ENCODE data around the gene SLC26A9. TPM values are rescaled to one million over a fixed set of nuclear protein-coding genes. Genes with fewer than 3 reads are reported as not detected.

The SLC26A9 gene
- total and polyA plus RNA-seq, 9 of the 15 experiments (the other 6 are each of a cell fraction or from before 2014, with no cell fraction given) = 0.03 TPM; not detected in 8

GRCh38 chr1:205918955-205919746, 24.1 kb downstream of the SLC26A9 start (continued):
- TF ChIP-seq JUN (IDR thresholded peaks at IDR 0.05; ENCODE audit: borderline replicate concordance, low read depth, low read length) = 0 out of 2 replicates have a peak, but pooled peaks have one; percentile 29
- TF ChIP-seq JUN (CRISPR knock-in tag; IDR thresholded peaks at IDR 0.05; ENCODE audit: borderline replicate concordance) = no peak
- TF ChIP-seq ZNF174 (CRISPR knock-in tag; IDR thresholded peaks at IDR 0.05) = no peak
- no peak for TF ChIP-seq STAT5B (CRISPR knock-in tag; IDR thresholded peaks at IDR 0.05)
- no peak for TF ChIP-seq NR1H2 (CRISPR knock-in tag; IDR thresholded peaks at IDR 0.05)
- TF ChIP-seq ZNF224 (CRISPR knock-in tag; IDR thresholded peaks at IDR 0.05) = no peak
- TF ChIP-seq ELF1 (tag; IDR thresholded peaks at IDR 0.05) = no peak
- TF ChIP-seq, protein P1, sequence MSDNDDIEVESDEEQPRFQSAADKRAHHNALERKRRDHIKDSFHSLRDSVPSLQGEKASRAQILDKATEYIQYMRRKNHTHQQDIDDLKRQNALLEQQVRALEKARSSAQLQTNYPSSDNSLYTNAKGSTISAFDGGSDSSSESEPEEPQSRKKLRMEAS (CRISPR knock-in tag; IDR thresholded peaks at IDR 0.05) = no peak
- no peak for TF ChIP-seq ZNF584 (CRISPR knock-in tag; IDR thresholded peaks at IDR 0.05; ENCODE audit: low read depth)
- TF ChIP-seq SIN3B (IDR thresholded peaks at IDR 0.05; ENCODE audit: low read depth) = no peak
- TF ChIP-seq HIVEP1 (CRISPR knock-in tag; IDR thresholded peaks at IDR 0.05) = no peak
- TF ChIP-seq JUND (IDR thresholded peaks at IDR 0.05; ENCODE audit: borderline replicate concordance, low read depth, low read length) = peak; percentile 42
- TF ChIP-seq JUND (tag; IDR thresholded peaks at IDR 0.05; ENCODE audit: borderline replicate concordance, low read depth, low read length) = no peak
- peak; percentile 86; the same call in 1 of the 2 replicates for TF ChIP-seq ARID2 (IDR thresholded peaks at IDR 0.05)
- no peak for TF ChIP-seq PTTG1 (tag; IDR thresholded peaks at IDR 0.05; ENCODE audit: low read depth)
- no peak for TF ChIP-seq KHSRP (IDR thresholded peaks at IDR 0.05)
- TF ChIP-seq HNRNPLL (IDR thresholded peaks at IDR 0.05; ENCODE audit: low read depth, low read length, poor library complexity, severe bottlenecking) = no peak
- no peak for TF ChIP-seq TCF7 (IDR thresholded peaks at IDR 0.05; ENCODE audit: borderline replicate concordance)
- no peak for TF ChIP-seq ZBTB12 (CRISPR knock-in tag; IDR thresholded peaks at IDR 0.05)
- no peak for TF ChIP-seq SMARCB1 (IDR thresholded peaks at IDR 0.05; ENCODE audit: insufficient read length, low read depth)
- TF ChIP-seq PTBP1 (IDR thresholded peaks at IDR 0.05; ENCODE audit: low read depth, low read length) = no peak
- no peak for TF ChIP-seq FOXK2 (conservative IDR thresholded peaks at IDR 0.05 in 1 of 2, IDR thresholded peaks at IDR 0.05 in 1 of 2; ENCODE audit: low read depth in 2 of 2)
- no peak for TF ChIP-seq ZFPM2 (CRISPR knock-in tag; IDR thresholded peaks at IDR 0.05)
- no peak for TF ChIP-seq GATAD2B (IDR thresholded peaks at IDR 0.05; ENCODE audit: borderline replicate concordance)
- no peak for TF ChIP-seq MECOM (CRISPR knock-in tag; IDR thresholded peaks at IDR 0.05)
- TF ChIP-seq ZNF785 (CRISPR knock-in tag; IDR thresholded peaks at IDR 0.05) = no peak
- TF ChIP-seq ZNF717 (CRISPR knock-in tag; IDR thresholded peaks at IDR 0.05) = no peak
- no peak for TF ChIP-seq CEBPG (CRISPR knock-in tag; IDR thresholded peaks at IDR 0.05)
- TF ChIP-seq CEBPG (tag; conservative IDR thresholded peaks at IDR 0.05 in 1 of 2, IDR thresholded peaks at IDR 0.05 in 1 of 2) = no peak
- no peak for TF ChIP-seq NFE2 (IDR thresholded peaks at IDR 0.05; ENCODE audit: low read depth)
